ENCODE results near the gene IL1RN.

The IL1RN gene

DNA sequence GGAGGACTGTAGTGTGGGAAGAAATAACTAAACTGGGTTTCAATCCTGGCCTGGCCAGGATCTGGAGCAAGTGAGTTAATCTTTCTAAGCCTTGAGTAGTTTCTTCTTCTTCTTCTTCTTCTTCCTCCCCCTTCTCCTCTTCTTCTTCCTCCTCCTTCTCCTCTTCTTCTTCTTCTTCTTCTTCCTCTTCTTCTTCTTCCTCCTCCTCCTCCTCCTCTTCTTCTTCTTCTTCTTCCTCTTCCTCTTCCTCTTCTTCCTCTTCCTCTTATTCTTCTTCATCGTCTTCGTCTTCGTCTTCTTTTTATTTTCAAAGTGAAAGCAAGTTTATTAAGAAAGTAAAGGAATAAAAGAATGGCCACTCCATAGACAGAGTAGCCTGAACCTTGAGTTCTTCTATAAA, 6.5 kb upstream of the IL1RN start:
- H3K4me3 ChIP-seq (ENCODE audit: low read length) = no peak overlapping the region
- H3K9ac ChIP-seq (ENCODE audit: low read length) = no peak overlapping the region
- H3K4me1 ChIP-seq (ENCODE audit: control insufficient read depth, insufficient read depth, low read length) = peaks cover 48% of the 10 kb centered on the region
- no peaks in the 10 kb centered on the region for H3K9me3 ChIP-seq (ENCODE audit: control insufficient read depth, low read length)
- H3K27me3 ChIP-seq (ENCODE audit: control insufficient read depth, insufficient read depth, low read length) = no peaks in the 10 kb centered on the region
- no peaks in the 10 kb centered on the region for H3K36me3 ChIP-seq (ENCODE audit: control insufficient read depth, insufficient read depth, low read length)

- Histone ChIP-seq H3K36me3 (ENCODE audit: control insufficient read depth, insufficient read depth, low read length) (no peaks in the 10 kb centered on the region), H3K9me3 (ENCODE audit: control insufficient read depth, low read length) (no peaks in the 10 kb centered on the region), H3K9ac (ENCODE audit: low read length) (no peak overlapping the region), H3K4me1 (ENCODE audit: control insufficient read depth, insufficient read depth, low read length) (peaks cover 33% of the 10 kb centered on the region), H3K4me3 (ENCODE audit: low read length) (no peak overlapping the region), H3K27me3 (ENCODE audit: control insufficient read depth, insufficient read depth, low read length) (no peaks in the 10 kb centered on the region)
These were observed 5.0 kb upstream of the IL1RN start for GRCh38 chr2:113122364-113122763.

DNA sequence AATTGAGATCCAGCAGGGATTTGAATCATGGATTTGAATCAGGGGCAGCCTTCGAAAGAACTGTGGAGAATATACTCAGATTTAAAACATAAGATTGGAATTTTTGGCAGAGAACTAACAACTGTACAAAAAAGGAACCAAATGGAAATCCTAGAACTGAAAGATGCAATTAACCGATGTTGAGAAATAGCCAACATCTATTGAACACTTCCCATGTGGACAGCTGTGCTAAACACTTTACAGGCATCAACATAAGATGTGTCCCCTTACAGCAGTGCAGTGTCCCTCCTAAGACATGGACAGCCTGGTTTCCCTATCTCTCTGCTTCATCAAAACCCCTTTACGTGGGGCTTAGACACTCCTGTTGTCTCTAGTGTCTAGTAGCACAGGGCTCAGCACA, 3.7 kb upstream of the IL1RN start:
- Histone ChIP-seq H3K4me3 (ENCODE audit: low read length) (no peak overlapping the region), H3K4me1 (ENCODE audit: control insufficient read depth, insufficient read depth, low read length) (peaks cover 26% of the 10 kb centered on the region), H3K36me3 (ENCODE audit: control insufficient read depth, insufficient read depth, low read length) (peaks cover 3% of the 10 kb centered on the region), H3K9ac (ENCODE audit: low read length) (no peak overlapping the region), H3K9me3 (ENCODE audit: control insufficient read depth, low read length) (no peaks in the 10 kb centered on the region), H3K27me3 (ENCODE audit: control insufficient read depth, insufficient read depth, low read length) (no peaks in the 10 kb centered on the region)

GRCh38 chr2:113124181-113124961, 3.0 kb upstream of the IL1RN start:
- Histone ChIP-seq H3K36me3 (ENCODE audit: control insufficient read depth, insufficient read depth, low read length) (peaks cover 3% of the 10 kb centered on the region), H3K4me3 (ENCODE audit: low read length) (no peak overlapping the region), H3K27me3 (ENCODE audit: control insufficient read depth, insufficient read depth, low read length) (no peaks in the 10 kb centered on the region), H3K9ac (ENCODE audit: low read length) (no peak overlapping the region), H3K9me3 (ENCODE audit: control insufficient read depth, low read length) (no peaks in the 10 kb centered on the region), H3K4me1 (ENCODE audit: control insufficient read depth, insufficient read depth, low read length) (peaks cover 28% of the 10 kb centered on the region)

- H3K4me3 ChIP-seq (ENCODE audit: low read length) = no peak overlapping the region
- no peak overlapping the region for H3K9ac ChIP-seq (ENCODE audit: low read length)
- H3K27me3 ChIP-seq (ENCODE audit: control insufficient read depth, insufficient read depth, low read length) = no peaks in the 10 kb centered on the region
- H3K4me1 ChIP-seq (ENCODE audit: control insufficient read depth, insufficient read depth, low read length) = peaks cover 24% of the 10 kb centered on the region
- no peaks in the 10 kb centered on the region for H3K9me3 ChIP-seq (ENCODE audit: control insufficient read depth, low read length)
- H3K36me3 ChIP-seq (ENCODE audit: control insufficient read depth, insufficient read depth, low read length) = peaks cover 3% of the 10 kb centered on the region
These were observed 2.2 kb upstream of the IL1RN start for GRCh38 chr2:113124984-113125855.

GRCh38 chr2:113127646-113128570, 510 bp downstream of the IL1RN start:
- peaks cover 3% of the 10 kb centered on the region for H3K36me3 ChIP-seq (ENCODE audit: control insufficient read depth, insufficient read depth, low read length)
- H3K4me1 ChIP-seq (ENCODE audit: control insufficient read depth, insufficient read depth, low read length) = peaks cover 29% of the 10 kb centered on the region
- H3K27me3 ChIP-seq (ENCODE audit: control insufficient read depth, insufficient read depth, low read length) = no peaks in the 10 kb centered on the region
- no peak overlapping the region for H3K4me3 ChIP-seq (ENCODE audit: low read length)
- H3K9ac ChIP-seq (ENCODE audit: low read length) = no peak overlapping the region
- no peaks in the 10 kb centered on the region for H3K9me3 ChIP-seq (ENCODE audit: control insufficient read depth, low read length)

DNA sequence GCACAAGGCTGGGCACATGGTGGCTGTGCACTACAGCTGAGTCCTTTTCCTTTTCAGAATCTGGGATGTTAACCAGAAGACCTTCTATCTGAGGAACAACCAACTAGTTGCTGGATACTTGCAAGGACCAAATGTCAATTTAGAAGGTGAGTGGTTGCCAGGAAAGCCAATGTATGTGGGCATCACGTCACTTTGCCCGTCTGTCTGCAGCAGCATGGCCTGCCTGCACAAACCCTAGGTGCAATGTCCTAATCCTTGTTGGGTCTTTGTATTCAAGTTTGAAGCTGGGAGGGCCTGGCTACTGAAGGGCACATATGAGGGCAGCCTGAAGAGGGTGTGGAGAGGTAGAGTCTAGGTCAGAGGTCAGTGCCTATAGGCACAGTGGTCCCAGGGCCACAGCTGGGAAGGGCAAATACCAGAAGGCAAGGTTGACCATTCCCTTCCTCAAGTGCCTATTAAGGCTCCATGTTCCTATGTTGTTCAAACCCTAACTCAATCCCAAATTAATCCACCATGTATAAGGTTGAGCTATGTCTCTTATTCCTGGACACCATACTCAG, 2.2 kb downstream of the IL1RN start:
- Histone ChIP-seq H3K9me3 (ENCODE audit: control insufficient read depth, low read length) (no peaks in the 10 kb centered on the region), H3K36me3 (ENCODE audit: control insufficient read depth, insufficient read depth, low read length) (peaks cover 3% of the 10 kb centered on the region), H3K27me3 (ENCODE audit: control insufficient read depth, insufficient read depth, low read length) (no peaks in the 10 kb centered on the region), H3K4me3 (ENCODE audit: low read length) (no peak overlapping the region), H3K4me1 (ENCODE audit: control insufficient read depth, insufficient read depth, low read length) (peaks cover 15% of the 10 kb centered on the region), H3K9ac (ENCODE audit: low read length) (no peak overlapping the region)

DNA sequence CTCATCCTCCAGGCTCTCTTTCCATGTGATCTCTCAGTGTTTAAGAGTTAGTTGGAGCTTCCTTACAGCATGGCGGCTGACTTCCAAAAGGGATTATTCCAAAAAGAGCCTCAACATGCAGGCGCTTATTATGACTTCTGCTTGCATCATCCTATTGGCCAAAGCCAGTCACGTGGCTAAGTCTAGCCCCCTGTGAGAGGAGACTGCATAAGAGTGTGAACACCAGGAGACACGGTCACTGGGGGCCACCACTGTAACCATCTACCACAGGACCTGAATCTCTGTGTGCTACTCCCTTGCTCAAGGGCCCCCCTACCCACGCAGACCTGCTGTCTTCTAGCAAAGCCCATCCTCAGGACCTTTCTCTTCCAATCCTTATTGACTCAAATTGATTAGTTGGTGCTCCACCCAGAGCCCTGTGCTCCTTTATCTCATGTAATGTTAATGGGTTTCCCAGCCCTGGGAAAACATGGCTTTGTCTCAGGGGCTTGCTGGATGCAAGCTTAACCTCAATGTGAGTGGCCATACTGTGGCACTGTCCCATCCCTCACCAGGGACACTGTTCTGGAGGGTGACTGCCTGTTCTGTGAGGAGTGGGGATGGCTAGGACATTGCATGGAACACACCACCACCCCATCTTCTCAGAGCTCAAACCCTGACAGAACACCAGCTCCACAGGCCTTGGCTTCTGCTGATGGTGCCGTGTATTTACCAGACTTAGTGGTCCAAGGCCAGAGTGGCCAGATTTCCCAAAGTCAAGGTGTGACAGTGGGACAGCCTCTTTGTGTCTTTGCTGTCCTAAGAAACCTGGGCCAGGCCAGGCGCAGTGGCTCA, 4.2 kb downstream of the IL1RN start:
- Histone ChIP-seq H3K36me3 (ENCODE audit: control insufficient read depth, insufficient read depth, low read length) (peaks cover 3% of the 10 kb centered on the region), H3K4me1 (ENCODE audit: control insufficient read depth, insufficient read depth, low read length) (peaks cover 9% of the 10 kb centered on the region), H3K4me3 (ENCODE audit: low read length) (no peak overlapping the region), H3K9me3 (ENCODE audit: control insufficient read depth, low read length) (no peaks in the 10 kb centered on the region), H3K9ac (ENCODE audit: low read length) (no peak overlapping the region), H3K27me3 (ENCODE audit: control insufficient read depth, insufficient read depth, low read length) (no peaks in the 10 kb centered on the region)

GRCh38 chr2:113132414-113133021, 5.1 kb downstream of the IL1RN start:
- peaks cover 9% of the 10 kb centered on the region for H3K4me1 ChIP-seq (ENCODE audit: control insufficient read depth, insufficient read depth, low read length)
- no peak overlapping the region for H3K9ac ChIP-seq (ENCODE audit: low read length)
- H3K4me3 ChIP-seq (ENCODE audit: low read length) = no peak overlapping the region
- H3K36me3 ChIP-seq (ENCODE audit: control insufficient read depth, insufficient read depth, low read length) = peaks cover 3% of the 10 kb centered on the region
- H3K9me3 ChIP-seq (ENCODE audit: control insufficient read depth, low read length) = no peaks in the 10 kb centered on the region
- H3K27me3 ChIP-seq (ENCODE audit: control insufficient read depth, insufficient read depth, low read length) = no peaks in the 10 kb centered on the region

DNA sequence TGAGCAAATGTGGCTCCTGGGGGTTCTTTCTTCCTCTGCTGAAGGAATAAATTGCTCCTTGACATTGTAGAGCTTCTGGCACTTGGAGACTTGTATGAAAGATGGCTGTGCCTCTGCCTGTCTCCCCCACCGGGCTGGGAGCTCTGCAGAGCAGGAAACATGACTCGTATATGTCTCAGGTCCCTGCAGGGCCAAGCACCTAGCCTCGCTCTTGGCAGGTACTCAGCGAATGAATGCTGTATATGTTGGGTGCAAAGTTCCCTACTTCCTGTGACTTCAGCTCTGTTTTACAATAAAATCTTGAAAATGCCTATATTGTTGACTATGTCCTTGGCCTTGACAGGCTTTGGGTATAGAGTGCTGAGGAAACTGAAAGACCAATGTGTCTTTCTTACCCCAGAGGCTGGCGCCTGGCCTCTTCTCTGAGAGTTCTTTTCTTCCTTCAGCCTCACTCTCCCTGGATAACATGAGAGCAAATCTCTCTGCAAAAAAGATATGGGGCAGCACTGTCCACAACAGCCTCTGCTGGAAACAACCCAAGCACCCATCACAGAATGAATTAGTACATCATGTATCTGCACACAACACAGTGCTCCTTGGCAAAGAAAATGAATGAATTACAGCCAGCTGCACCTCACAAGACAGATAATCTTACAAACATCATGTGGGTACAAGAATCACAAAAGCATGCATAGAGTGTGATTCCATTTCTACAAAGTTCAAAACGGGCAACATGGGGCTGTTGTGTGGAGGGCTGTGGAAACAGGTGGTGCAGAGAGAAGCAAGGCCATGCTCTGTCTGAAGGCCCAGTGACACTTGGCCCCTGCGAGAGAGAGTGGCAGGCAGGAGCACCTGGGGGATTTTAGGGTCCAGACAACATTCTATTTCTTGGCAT, 6.6 kb downstream of the IL1RN start:
- Histone ChIP-seq H3K4me3 (ENCODE audit: low read length) (no peak overlapping the region), H3K27me3 (ENCODE audit: control insufficient read depth, insufficient read depth, low read length) (no peaks in the 10 kb centered on the region), H3K9me3 (ENCODE audit: control insufficient read depth, low read length) (no peaks in the 10 kb centered on the region), H3K4me1 (ENCODE audit: control insufficient read depth, insufficient read depth, low read length) (peaks cover 19% of the 10 kb centered on the region), H3K36me3 (ENCODE audit: control insufficient read depth, insufficient read depth, low read length) (no peaks in the 10 kb centered on the region), H3K9ac (ENCODE audit: low read length) (no peak overlapping the region)
